Non-pigmented ciliary epithelial cell (primary cell): ENCODE results near the gene CRB2.

Experiments used
- DNase-seq: peaks from one replicate; pipeline ENCODE4 v3.0.0-alpha.2; 2010; ENCODE audit warnings: low read depth

CRB2 gene

DNA sequence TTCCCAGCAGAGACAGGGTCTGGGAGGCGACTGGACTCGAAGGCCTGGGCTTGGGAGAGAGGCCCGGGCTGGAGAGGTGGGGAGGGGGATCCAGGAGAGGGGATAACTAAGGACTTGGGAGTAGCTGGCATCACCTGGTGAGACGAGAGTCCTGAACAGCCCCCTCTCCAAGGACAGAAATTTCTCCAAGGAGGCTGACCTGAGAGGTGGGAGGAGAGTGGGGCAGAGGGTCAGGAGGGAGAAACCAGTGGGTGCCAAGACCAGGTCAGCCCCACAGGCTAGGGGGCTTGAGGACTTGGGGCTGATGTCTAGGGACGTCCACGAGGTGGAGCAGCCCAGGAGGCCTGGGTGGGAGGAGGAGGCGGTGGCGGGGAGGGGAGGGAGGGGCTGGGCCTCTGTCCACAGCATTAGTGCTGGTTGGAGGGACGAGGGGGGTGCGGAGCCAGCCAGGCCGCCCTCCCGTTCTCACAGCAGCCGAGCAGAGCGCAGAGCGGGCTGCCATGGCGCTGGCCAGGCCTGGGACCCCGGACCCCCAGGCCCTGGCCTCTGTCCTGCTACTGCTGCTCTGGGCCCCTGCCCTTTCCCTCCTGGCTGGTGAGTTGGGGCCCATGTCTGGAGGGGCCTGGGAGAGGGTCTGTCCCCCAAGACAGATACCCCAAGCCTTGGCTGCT lies at the start of gene CRB2:
TSS of gene CRB2 (plus strand) at position 437 of the 671 bp plus-strand sequence. CDS start at position 501, 64 bp downstream.
- DNase-seq, result no peak

DNA sequence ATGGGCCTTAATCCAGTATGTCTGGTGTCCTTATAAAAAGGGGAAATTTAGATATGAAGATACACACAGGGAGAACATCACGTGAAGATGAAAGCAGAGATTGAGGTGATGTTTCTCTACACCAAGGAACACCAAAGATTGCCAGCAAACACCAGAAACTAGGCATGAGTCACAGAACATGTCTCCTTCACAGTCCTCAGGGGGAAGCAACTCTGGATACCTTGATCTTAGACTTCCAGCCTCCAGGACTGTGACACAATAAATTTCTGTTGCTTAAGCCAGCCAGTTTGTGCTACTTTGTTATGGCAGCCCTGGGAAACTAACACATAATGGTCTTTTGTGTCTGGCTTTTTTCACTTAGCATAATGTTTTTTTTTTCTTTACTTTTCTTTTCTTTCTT lies 46.4 kb upstream of the CRB2 start:
- DNase-seq, result no peak

DNA sequence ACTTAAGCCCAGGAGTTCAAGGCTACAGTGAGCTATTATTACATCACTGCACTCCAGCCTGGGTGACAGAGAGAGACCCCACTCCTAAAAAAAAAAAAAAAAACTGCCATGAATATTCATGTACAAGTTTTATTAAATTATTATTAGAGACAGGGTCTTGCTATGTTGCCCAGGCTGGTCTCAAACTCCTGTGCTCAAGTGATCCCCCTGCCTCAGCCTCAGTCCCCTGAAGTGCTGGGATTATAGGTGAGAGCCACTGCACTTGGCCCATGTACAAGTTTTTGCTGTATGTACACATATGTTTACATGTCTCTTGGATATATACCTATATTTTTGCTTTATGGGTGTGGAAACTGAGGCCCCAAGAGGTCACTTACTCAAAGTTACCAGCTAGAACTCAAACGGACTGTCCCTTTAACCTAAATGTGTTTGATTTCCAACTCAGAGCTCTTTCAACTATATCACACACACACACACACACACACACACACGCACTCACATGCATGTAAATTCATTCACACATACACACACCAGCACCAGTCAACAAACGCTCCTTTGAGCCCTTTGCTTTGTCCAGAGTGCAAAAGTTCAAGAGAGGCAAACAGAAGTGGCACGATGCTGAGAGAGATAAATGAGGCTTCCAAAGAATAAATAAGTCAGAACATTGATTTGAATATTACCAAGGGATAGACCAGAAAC lies 45.3 kb upstream of the CRB2 start:
- no peak for DNase-seq

DNA sequence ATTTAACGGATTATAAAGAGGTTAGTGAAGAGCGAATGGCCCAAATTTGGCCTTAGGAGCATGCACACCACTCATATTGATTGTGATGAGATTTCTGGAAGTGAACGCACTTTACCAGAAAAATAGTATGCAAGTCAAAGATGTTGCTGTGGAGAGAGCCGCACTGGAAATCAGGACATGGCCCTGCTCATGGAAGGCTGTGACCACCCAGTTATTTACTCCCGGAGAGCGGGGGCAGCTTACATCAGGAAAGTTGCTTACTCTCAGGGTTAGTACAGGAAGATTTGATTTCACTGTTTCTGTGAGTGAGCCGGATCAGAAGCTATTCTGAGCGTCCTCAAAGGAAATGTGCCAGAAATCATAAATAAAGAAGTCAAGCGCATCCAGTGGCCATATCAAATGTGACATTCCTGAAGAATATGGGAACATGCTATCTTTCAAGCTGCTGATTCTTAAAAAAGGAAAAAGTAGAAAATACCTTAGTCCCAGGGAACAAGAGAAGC lies 44.7 kb upstream of the CRB2 start:
- DNase-seq, result no peak

DNA sequence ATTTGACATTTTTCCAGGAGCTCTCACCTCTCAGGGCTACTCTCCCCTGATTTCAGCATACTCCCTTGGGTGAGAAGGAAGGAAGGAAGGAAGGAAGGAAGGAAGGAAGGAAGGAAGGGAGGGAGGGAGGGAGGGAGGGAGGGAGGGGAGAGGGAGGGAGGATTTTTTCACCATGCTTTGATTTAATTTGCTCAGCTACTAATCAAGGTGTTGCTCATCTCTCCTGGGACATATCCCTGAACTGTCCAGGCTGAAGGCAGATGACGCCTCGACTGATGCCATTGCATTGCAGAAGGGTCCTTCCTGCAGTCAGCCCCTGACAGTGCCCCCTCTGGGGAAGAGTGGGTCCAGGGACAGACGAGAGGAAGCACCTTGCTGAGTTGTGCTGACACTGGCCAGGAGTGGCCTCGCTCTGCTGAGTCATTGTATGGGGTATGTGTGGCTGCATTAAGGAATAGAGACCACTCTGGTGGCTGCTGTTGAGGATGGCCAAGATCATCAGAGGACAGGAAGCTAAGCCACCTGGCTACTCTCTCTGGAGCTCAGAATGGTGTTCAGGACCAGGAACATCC lies 43.6 kb upstream of the CRB2 start:
- DNase-seq, result no peak

DNA sequence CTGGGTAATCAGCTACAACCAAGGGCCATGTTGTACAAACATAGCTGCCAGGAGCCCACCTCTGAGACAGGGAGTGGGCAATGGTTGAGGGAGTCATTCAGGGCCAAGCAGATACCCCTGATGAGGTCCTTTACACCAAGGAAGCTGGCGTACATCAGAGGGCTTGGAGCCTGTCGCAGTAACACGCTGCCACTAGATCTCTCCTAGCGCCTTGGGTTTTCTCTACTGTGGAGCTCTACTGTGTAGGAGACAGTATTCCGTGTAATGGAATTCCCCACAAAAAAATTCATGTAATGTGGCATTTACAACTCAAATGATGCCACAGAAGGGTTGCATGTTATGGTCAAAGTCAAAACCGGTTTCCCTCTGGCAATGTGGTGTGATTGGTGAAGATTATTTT lies 41.4 kb upstream of the CRB2 start:
- DNase-seq, result no peak

DNA sequence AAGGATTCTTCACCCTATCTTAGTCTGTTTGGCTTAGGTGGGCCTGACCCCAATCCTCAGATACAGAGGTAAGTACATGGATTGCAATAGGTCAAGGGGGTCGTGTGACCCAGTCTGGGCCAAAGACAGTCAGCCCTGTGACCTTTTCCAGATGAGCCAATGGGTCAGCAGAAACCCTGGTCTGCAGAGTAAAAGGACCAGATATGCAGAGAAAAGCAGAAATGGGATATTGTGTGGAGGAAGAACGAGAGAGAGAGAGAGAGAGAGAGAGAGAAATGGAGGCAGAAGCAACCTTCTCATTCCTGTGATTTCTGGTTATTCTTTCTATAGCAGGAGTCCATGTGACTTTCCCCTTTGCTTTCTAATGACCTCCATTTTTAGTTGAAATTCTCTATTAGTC lies 40.4 kb upstream of the CRB2 start:
- DNase-seq, result no peak

DNA sequence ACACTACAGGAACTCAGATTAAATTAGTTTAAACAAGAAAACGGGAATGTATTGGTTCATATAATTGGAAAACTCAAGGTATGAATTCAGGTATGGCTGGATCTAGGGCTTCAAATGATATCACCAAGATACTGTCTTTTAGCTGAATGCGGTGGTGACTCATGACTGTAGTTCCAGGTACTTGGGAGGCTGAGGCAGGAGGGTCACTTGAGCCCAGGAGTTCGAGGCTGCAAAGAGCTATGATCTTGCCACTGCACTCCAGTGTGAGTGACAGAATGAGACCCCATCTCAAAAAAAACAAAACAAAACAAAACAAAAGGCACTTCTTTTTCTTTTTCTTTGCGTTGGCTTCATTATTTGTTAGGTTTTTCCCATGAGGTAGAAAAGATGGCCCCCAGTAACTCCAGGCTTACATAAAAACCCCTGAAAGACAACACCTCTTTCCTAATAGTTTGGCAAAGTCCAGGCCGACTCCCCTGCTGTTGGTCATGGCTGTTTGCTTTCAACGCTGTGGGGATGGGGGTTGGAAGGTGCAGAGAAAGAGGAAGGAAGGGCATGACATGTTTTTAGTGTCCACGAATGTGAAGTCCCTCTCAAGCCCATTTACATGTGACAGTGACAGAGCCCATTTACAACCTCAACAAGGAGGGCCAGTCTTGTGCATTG lies 39.8 kb upstream of the CRB2 start:
- no peak for DNase-seq

DNA sequence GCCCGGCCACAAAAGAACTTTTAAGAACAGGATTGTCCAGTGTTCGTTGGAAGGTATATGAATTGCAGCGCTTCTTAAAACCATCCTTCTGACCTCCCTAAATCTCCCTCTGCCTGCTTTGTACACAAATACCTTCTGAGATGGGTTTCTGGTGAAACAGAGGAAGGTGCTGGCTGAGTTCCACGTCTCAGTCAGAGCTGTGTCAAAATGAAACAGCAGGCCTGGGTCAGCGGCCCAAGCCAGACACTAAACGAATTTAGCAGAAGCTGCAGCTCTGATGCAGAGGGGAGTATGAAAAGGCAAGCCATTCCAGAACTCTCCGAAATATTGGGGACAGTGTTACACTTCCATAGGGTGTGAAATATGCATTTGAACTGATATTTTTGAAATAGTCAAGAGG lies 37.8 kb upstream of the CRB2 start:
- DNase-seq, result no peak

DNA sequence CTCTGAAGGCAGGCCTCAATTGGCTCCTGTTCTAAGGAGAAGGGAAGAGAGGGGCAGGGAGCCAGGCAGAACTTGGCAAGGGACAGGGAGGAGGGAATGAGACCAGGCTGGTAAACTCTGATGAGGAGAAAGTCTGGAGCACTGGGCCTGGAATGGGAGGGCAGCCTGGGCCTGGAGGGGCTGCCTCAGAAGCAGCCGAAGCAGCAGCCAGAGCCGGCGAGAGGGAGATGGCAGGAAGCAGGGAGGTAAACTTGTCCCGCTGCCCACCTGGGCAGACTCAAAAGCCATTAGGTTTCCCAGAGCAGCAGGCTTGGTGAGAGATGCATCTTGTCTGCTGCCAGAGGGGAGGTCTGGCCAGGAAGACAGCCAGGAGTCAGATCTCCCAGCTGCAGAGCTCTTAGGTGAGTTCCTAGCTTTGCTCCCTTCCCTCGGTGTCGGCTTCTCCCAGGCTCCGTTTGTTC lies 37.0 kb upstream of the CRB2 start:
- no peak for DNase-seq

DNA sequence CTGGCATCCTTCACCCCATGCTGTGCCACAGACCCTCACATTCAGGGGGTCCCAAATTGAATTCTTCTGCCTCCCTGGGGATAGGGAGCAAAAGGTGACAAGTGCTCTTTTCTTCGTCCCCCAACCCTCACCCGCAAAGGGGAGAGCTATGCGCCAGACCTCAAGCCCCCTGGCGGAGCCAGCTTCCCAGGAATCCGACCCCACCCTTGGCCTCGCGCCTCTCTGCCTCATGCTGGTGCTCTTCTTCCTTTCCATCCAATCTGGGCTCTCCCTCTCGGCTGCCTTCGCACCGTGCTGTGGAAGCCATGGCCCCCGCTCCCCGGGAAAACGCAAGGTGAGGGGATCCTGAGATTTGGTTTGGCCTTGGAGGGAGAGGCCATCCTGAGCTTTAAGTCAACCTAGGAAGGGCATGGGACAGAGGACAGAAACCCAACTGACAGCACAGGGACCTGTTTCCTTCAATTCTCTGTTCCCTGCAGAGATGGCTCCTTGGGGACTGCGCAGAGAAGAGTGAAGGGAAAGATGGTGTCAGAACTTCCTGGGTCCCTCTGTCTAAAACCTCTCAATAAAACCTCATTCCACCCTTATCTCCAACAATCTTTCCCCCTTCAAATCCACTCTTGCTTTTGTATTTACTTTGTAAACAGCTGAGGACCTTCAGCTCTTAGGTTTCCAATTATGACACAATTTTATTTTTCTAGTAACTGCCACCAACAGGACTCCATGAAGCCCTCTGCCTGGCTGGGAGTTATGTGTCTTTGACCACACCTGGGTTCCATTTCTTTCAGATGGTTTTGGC lies 36.3 kb upstream of the CRB2 start:
- DNase-seq, result no peak

DNA sequence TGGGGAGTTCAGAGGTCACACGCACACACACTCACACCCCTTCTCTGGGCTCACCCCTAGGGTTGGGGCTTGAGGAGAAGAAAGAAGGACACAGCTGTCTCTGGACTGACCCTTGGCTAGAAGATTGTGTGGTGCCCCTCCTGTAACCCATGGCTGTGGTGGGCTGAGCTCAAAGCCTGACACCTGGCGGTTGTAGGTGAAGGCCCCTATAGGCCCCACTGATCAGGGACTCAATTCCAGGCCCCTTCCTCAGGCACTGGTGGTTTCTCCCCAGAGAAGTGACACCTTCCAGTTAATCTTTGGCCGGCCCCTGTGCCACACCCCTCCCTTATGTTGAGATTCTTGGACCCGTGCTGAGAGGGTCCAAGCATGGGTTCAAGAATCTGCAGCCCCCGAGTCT lies 35.2 kb upstream of the CRB2 start:
- no peak for DNase-seq

DNA sequence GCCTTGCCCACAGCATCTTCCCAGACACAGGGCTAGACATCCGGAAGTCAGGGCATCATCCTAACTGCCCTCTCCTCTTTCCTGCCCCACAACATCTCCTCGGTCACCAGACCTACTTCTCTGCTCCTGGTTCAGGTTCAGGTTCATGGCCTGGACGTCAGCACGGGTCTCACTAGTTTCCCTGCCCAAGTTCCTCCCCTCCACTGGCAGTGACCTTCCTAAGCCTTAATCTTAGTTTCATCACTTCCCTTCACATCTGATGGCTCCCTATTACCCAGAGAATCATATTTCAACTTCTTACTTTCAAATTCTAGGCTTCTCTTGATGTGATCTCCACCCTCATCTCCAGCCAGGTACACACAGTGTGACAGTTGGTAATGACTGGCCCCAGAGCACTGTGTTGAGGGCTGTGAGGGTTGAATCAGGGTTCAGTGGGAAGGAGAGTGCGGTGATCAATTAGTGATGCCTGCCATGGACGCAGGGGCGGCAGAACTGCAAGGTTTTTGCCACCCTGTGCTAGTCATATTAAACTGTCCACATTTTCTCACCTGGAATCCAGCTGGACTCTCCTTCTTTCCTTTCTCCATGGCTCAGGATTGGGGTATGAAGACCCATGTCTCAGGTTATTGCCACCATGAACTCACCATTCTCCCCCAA lies 34.3 kb upstream of the CRB2 start:
- DNase-seq, result no peak

DNA sequence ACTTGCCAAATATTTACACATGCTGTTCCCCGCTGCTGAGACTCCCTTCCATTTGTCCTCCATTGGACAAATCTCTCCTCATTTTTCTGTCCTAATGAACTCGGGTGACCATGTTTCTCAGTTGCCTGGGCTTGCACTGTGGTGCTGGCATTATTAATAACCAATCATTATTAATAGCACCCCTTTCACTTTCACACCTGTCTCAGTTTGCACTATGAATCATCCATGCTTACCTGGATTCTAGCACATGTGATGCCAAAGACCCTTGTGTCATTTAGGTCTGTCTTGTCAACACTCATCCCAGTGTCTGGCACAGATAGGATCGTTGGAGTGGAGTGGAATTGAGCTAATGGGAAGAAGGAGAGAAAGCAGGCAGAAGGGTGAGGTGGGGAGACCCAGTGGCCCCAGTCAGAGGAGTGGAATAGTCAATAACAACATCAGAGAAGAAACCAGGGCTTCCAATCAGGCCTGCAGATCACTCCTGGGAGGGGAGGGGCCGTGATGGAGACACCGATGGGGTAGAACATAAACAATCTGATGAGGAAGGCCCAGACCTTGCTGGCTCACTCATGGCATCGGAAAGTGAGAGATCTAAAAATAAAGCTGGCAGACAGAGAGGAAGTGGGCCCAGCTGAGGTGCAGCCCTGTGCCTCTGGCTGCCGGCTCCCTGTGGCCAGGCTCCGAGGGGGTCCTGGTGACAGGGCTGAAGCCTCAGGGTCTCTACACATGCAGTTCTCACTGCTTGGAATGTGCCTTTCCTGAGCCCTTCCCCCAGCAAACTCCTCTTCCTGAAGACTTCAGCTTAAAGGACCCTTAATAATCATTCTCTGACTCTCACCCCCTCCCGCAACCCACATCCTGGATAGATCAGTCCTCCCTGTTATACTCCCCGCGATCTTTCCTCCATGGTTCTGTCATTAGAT lies 33.5 kb upstream of the CRB2 start:
- DNase-seq, result no peak

DNA sequence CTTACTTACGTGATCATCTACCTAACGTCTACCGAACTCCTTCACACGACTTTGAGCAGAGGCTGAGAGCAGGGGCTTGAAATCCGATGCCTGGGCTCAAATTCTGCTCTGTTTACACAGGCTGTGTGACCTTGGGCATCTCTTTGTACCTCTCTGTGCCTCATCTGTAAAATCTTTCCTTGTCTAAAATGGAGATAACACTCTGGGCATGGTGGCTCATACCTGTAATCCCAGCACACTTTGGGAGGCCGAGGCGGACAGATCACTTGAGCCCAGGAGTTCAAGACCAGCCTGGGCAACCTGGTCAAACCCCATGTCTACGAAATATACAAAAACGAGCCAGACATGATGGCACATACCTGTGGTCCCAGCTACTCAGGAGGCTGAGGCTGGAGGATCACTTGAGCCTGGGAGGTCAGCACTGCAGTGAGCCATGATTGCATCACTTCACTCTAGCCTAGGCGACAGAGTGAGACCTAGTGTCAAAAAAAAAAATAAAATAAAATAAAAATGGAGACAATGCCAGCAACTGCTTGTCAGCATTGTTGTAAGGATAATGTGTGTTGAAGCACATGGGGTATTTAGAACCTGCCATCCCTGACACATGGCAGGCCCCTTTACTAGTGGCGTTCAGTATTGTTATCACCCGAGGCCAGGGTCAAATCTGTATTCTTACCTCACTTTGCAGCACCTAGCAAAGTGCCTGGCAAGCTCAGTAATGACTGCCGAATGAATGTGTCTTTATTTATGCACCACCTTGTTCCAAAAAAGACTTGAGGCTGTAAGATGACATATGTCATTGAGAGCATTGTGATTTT lies 32.6 kb upstream of the CRB2 start:
- no peak for DNase-seq

DNA sequence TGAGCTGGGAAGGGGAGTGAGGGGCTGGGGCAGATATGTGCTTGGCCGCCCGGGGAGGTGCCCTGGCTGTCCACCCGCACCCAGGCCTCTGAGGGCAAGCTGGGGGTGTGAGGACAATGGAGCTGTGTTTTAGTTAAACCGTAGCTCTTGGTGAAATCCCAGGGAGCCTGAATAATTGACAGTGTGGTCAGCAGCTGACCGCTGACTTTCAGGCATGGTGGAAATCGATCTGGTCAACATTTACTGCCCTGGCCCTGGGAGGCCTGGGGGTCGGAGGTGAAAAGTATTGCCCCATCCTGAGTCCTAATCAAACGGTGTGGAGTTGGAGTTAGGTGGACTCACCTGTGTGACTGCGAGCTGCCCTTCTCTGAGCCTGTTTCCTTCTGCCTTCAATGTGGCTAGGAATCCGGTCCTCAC lies 31.2 kb upstream of the CRB2 start:
- DNase-seq, result no peak

DNA sequence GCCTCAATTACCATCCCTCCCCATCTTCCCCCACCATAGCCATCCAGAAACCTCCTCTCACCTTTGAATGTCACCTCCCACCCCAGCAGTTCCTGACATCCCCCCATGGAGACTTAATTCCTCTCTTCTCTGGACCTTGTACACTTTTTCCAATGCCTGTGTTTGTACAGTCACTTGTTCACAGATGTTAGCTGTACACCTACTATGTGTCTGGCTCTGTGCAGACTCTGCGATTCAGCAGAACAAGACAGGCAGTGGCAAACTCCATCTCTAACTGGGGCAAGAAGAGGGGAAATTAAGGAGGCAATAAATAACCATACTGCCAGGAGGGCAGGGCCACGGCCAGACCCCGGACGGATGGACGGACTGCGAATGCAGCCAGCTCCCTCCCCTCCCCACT lies 29.8 kb upstream of the CRB2 start:
- no peak for DNase-seq

DNA sequence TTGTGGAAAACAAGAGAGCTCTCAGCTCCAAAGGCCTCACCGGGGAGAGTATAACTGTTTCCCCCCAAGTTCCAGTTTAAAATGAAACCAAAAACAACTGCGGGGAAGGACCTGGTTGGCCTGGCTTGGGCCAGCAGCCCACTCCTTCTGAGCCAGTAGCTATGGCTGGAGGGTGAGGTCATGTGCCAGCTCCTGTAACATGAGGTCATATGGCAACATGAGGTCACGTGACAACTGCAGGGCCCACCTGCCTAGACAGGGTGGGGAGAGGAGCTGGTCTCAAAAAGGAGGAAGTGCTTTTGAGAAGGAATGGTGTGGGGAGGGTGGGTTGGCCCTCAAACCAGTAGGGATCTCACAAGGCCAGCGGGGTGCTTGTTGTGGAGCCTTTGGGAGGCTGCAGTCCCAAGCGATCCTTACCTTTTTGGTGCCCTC lies 29.3 kb upstream of the CRB2 start:
- DNase-seq, result no peak

DNA sequence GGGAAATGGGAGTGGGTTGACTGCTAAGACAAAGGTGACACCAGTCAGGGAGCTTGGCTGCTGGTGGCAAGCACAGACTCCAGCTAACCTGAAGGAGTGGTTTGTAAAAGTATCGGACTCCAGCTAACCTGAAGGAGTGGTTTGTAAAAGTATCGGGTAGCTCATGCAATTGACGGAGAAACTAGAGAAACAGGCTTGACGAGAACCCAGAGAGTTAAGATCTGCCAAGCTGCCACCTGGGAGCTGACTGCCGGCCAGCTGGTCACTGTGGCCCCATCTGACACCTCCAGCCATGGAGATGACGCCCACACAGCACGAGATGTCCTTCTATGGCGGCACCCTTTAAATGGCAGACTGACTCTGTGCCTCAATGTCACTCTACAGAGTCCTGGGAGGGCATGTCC lies 28.3 kb upstream of the CRB2 start:
- DNase-seq, result no peak
